Activated CD4-positive, alpha-beta T cell treated with anti-CD3 and anti-CD28 coated beads, Interleukin-2, amount 50 U/mL, for 48 hours (primary cell): Measurements from ENCODE around the gene NRG3.
"Not testable (repeated sequence)": the region's sequence is repeated elsewhere in the genome, so short reads cannot be mapped to it uniquely, and the experiment has no call there.

Experiments
- DNase-seq, 2 experiments: peaks; one replicate each; pipeline ENCODE4 v3.0.0-alpha.2; 2020

NRG3 gene

DNA sequence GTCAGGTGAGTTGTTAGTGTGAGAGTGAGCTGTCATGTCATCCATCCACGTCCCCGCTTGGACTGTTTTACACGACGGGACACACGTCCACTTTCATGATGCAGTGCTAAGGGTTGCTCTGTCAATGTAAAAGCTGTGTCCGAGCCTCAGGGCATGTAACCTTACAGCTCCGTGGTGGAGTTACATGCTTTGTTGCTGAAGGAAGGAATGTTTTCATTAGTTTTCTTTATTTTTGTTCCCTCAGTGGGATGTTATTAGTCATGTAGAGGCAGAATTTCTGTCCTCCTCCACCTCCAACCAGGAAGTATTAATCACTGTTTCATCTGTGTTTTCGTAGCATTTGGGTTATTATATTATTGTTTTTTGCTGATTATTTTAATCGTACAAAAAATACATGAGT, 88.6 kb downstream of the NRG3 start:
- no peak for DNase-seq

DNA sequence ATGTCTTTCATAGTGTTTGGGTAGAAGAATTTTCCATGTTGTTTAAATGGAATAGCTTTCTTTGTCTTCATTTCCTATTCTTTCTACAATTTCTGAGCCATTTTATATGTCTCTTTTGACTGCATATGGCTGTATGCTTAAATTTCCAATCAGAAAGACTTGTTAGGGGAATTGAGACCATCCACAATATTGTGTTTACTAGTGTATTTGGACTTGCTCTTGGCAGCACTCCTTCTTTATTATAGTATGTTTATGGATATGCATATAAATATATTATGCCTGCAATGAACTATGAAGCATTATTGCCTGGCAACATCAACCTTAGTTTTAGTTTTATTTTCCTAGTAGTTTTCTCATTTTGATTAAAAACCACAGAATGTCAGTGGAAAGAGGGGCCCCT, 92.7 kb downstream of the NRG3 start:
- DNase-seq, result no peak

DNA sequence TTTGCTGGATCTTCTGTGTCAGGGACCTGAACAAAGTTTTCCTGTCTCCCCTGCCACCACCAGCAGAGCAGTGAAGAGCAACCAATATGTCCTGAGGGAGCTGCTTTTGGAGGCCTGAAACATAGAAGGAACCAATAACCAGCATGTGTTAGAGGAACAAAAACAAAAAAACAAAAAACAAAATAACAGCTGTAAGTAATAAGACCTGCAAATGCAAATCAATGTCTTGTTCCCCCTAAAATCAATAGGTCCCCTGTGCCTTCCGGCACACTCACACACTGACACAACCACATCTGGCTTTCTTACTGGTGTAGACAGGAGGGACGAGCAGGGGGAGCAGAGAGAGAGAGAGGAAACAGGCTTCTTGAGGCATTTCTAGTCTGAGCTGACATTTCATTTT, 94.1 kb downstream of the NRG3 start:
- no peak for DNase-seq

DNA sequence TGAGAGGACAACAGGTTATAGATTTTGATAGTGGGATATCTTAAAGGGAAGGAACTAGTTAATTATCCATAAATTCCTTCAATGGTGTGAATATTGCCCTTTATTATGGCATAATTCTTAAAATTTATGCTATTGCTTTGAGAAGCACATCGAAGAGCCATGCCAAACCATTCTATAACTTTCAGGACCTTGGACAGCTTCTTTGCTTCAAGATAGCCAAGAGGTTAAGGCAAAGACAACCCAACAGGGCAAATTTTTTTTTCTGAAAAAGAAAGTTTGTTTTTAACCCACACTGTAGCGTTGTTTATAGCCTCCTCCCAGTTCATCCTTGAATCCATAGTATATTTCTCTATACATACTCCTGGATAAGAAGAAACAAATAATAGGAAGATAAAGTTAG, 103.2 kb downstream of the NRG3 start:
- DNase-seq, result no peak

DNA sequence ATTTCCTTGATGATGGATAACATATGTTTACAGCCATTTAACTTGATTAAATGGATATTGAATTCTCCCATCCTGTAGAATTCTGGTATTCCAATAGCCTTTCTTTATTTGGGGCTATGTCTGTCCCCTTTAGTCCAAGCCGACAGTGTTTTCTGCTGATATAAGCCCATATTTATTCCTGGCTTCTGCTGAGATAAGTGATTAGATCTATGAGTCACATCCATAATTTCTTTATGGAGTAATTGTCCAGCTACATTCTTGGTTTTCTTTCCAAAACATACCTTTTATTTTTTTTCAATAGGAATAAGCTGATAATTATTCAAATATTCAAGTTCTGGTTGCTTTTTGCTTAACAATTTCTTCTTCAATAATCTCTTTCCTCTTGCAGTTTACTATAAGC, 106.7 kb downstream of the NRG3 start:
- no peak for DNase-seq

DNA sequence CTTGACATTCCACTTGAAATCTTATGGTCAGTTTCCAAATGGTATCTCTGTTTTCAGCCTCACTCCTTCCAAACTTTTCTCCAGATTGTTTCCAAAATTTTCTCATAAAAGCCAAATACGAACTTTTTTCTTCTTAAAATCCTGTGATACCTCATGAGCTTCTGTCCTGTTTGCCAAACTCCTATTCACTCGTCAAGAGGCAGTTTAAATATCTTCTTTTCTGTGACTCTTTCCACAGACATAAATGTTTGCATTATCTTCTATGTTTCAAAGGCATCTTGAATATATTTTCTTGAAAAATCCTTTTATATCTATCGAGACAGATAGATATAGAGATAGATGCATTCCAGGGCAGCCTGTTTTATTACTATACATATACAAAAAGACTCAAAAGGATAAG, 109.4 kb downstream of the NRG3 start:
- DNase-seq, result no peak

DNA sequence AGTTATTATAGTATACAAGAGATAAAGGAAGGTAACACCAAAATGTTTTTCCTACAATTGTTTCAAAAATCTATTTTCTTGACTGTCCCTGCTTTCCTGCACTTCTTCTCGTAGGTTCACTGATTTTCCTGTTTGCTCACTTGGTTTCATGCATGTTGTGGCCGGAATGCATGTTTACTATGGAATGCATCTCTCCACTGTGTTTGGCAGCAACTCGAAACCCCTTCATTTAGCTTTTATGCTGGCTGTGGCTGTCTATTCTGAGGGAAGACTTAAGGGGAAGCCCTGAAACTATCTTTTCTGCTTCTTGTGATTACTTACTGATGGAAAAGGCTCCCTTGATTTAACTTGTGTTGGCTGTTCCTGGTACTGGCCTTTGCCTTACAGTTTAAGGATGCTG, 120.3 kb downstream of the NRG3 start:
- DNase-seq, result no peak

DNA sequence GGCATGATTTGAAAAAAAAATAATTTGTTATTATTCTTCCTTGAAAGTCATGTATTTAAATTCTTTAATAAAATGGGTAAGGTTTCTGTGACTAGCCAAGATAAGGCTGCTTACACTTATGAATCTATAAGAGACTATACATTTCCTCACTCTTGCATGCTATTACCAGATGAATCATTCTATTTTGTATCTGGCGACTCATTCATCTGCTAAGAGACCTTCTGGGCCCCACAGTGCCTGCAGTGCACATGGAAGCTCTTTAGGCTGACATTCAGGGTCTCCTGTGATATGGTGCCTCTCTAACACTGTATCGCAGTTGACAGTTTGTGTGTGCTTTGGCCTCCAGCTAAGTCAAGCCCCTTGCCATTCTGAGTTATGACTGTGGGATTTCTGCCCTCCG, 121.9 kb downstream of the NRG3 start:
- DNase-seq, result no peak

DNA sequence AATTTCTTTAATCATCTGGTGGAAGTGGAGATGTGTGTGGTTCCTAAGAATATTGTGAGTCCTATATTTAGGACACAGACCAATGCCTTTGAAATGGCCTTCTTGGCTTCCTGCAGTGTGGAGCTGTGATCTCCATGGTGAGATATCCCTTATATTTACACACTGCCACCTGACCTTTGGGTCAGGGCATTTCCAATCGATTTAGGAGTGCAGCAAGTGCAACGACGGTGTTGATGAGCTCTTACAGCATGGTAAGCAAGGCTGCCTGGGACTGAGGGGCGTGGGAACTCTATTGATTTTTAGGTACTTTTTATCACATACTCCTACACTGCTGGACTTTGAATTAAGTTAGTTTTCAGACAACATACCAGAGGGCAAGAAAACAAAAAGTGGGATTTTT, 146.0 kb downstream of the NRG3 start:
- no peak for DNase-seq

DNA sequence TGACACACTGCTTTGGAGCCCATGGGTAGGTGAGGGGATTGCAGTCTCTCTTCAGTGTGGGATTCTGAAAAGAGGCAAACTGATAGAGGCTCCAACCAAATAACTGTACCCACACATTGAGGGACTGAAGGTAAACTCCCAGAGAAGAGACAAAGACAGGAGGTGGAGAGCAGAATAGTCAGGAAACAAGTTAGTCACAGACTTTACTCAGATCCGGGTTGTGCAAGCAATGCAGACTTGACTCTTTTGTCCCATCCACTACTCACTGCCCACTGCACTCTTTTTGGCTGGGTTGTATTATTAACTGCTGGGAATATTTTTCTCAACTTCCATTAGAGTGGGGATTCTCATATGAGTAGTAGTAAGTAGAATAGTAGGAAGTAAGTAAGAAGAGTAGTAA, 152.7 kb downstream of the NRG3 start:
- DNase-seq, result no peak

DNA sequence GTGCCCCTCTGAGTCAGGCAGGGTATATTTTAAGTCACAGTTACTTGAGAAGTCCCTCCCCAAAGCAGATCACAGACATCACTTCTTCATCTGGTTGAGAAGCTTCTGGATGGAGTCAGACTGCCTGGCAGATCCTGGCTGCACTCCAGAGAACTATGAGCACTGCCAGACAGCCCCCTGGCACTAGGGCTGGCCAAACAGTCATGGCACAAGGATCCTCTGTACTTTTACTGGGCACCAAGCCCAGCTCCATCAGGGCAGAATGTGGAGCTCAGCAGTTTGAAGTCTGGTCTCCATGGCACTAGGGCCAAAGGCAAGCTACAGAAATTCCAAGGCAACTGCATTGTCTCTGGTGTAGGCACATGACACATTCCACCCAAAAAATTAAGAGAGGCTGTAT, 162.1 kb downstream of the NRG3 start:
- DNase-seq, result no peak

DNA sequence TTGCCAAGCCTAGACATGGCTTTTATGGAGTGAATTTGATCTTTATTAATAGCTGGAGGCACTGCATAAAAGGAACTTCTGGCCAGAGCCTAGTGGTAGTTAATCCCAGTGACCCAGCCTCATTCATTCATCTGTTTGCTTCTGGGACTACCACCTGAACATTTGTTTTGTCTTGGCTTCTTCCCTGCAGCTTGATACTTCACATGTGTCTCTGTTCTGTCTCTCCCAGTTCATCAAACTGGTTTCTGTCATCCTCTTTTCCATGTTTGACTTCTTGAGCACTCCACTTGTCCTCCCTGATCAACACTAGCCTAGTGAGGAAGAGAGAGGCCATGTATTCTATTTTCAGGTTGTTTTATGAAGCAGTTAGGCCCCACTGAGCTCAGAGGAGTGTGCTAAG, 163.6 kb downstream of the NRG3 start:
- DNase-seq, result no peak

DNA sequence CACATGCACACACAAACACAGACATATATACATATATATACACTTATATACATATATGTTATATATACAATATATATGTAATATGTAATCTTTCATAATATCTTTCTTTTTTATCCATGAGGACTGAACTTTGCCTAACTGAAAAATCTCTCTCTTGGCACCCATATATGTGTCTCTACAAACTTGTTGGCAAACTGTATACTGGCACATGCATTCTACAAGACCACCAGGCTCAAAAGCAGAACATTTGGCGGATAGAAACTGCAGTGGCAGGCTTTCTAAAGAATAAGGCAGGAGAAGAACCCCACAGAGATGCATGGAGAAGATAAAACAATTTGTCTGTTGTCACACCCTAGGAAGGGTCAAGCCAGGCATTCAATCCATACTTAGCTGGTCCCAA, 165.3 kb downstream of the NRG3 start:
- no peak for DNase-seq

DNA sequence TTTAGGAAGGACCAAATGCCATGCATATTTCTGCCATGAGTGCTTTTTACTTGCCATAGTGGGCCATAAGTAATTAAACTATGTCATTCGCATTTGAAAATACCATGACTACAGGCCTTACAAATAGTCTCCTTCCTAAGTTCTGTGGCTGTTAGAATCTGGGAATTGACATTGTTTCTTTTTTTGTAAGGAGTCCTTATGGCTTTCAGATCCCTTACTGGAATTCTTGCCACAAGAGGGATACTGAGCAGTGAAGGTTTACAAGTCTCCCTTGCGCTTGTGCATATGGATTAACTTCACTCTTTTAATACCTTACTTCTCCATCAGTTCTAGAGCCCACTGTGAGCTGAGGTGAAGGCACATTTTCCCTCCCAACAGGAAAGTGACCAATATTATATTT, 166.0 kb downstream of the NRG3 start:
- DNase-seq, result no peak

DNA sequence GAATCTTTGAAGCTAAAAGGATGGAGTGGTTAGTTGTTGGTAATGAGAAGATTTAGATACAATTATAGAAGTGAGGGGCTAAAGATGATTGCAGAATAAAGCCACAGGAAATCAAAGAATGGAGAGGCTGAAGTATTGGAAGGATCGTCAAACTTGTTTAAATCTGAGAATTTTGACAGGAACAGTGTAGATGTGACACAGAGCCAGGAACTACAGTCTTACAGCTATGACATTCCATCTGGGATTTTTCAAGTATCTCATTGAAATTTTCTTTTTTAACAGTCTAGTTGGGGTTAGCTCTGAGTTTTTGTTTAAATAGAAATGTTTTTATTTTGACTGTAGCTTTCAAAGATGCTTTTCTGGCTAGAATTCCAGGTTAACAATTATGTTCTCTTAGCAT, 181.4 kb downstream of the NRG3 start:
- DNase-seq, result no peak

DNA sequence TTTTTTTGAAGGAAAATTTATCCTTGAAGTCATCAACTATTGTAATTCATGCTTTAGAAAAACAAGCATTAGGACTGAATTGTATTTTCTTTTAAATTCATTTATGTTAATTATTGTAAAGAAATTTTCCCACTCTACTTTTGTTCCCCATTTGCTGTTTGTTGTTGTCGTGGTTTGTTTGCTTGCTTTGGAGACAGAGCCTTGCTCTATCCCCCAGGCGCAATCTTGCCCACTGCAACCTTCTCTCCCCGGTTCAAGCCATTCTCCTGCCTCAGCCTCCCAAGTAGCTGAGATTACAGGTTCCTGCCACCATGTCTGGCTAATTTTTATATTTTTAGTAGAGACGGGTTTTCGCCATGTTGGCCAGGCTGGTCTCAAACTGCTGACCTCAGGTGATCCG, 192.2 kb downstream of the NRG3 start:
- DNase-seq, result not testable (repeated sequence)

DNA sequence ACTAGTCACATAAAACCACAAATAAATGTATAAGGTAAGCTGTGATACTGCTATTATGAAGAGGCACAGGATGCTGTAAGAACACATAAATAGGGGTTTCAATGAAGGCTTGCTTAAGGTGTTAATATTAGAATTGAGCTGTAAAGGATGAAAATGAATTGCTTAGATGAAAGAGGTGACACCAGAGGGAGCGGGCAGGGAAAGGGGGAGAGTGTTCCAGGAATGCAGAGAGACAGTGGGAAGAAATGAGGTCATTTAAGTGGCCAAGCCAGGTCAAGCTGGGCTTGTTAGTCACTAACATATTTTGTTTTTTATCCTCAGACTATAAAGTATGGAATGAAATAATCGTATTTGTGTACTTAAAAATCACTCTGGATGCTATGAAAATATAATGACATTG, 193.5 kb downstream of the NRG3 start:
- DNase-seq, result no peak

DNA sequence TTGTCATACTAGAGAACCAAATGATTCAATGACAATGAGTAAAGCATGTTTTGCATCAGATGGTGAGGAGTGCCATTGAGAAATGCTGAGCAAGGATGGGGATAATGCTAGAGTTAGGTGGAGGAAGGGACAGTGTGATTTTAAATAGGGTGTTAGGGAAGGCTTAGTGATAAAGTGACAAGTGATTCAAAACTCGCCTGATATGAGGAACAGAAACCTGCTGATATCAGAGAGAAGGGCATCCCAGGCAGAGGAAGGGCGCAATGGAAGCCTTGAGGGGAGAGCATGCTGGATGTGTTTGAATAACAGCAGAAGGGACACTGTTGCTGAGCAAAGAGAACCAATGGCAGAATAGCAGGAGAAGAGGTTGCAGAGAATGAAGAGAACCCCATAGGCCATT, 196.2 kb downstream of the NRG3 start:
- no peak for DNase-seq

DNA sequence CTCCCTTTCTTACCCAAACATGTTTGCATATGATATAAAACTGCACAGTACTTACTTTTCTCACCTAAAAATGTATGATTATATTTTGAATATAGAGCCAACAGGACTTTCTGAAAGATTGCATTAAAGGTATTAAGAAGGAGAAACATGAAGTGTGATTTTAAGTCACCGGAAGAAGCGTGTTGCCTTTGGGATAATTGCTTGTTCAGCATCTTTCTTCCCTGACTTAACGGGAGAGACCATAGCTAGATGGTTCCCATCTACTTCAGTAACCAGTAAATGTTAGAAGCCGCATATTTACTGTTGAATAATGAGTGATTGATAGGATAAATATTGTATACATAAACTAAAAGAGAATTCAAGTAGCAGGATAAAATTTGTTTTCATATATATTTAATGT, 197.1 kb downstream of the NRG3 start:
- no peak for DNase-seq

DNA sequence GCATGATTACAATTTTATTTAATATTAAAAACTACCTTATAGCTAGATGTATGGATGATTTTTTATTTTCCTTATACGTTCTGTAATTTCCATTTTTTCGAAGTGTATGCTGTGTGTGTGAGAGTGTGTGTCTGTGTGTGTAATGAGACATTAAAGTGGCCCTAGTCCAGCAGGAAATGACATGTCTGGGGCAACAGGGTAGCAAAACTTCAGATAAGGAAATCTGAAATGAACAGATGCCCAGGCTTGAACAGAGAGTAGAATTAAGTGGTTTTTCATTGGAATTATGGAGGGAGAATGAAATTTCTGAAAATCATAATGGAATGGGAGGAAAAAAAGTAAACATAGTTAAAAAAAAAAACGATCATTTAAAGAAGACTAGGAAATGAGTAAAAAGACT, 200.6 kb downstream of the NRG3 start:
- DNase-seq, result no peak

DNA sequence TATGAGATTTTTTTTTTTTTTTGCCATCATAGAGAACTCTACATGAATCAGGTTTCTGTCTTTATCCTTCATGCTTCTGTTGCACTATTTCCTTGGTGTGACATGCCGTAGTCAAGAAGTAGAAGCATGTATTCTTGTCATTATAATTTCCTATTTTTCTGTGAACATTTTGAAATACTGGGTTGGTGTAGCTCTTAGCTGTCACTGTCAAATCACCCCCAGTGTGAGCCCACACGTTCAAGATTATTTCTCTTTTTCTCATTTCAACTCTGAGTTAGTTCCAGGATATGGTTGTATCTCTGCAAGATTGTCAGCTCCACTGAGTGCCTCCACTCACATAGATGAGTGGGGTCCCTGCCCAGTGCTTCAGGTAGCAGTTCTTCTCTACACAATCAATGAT, 209.5 kb downstream of the NRG3 start:
- no peak for DNase-seq

DNA sequence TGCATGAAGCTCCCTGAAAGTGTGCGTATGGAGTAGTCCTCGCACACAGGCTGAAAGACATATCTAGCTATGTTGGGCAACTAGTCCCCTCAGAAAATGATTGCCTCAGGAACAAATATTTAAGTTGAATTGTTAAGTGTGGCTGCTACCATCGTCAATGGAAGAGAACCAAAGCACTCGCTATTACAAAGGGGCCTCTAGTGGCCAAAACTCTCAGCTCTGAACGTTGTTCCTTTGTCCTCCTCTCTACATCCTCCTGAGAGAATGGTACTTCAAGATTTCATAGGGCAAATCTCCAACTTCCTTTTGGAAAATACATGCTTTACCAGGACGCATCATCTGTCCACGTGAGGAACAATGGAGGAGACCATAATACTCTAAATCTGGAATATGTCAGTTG, 209.9 kb downstream of the NRG3 start:
- no peak for DNase-seq

DNA sequence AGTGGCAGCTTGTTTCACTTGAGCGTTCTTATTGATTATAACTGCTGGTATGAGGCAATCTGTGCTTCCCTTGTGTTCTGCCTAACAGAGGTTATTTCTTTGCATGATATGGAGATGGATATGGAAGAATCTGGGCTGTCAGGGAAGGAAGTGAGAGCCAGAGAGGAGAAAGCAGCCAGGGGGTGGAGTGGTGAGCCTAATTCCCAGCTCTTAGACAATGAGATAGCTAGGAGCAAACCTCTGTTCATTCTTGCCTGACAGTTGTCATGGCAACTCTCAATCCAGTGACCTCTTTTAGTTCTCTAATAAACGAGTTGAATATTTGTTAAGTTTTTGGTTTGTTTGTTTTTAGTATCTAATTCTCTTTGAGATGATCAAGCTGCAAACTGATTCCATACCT, 214.3 kb downstream of the NRG3 start:
- DNase-seq, result no peak

DNA sequence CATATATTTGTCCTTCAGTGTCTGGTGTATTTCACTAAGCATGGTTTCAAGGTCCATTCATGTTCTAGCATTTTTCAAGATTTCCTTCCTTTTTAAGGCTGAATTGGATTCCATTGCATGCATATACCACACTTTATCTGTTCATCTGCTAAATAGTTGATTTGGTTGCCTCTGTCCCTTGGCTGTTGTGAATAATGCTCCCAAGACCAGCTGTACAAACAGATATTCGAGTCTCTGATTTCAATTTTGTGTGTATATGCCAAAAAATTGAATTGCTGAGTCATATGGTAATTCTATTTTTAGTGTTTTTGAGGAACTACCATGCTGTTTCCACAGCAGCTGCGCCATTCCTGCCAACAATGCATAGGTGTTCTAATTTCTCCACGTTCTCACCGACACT, 216.4 kb downstream of the NRG3 start:
- DNase-seq, result no peak

DNA sequence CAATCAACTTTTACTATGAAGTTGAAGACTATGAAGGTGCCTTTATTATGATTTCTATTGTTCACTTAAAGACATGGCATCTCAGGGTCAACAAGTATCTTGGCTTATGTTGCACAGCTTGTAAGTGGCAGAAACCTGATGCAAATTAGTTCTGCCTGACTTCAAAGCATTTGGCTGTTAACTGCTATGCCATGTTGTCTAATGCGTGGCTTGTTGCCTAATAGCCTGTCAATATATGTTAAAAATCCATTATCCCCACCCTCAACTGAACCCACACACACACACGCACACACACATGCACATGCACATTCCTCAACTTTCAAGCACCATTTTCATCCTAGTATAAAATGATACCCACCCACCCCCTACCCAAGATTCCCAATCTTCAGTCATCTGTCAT, 217.1 kb downstream of the NRG3 start:
- no peak for DNase-seq

DNA sequence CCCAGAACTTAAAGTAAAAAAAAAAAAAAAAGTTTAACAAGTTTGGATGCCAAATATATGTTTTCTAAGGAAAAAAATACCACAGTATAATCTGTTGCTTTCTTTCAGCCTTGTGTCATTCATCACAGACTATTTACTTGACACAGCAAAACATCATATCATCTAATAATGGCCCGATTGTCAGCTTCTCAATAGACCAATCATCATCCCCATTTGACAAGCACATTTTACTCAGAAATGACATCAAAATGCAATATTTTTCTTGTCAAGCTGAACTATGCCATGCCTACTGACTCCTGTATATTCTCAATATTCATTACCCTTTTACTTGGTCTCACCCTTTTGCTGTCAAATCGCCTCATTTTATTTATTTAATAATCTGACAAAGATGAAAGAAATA, 249.7 kb downstream of the NRG3 start:
- DNase-seq, result no peak

DNA sequence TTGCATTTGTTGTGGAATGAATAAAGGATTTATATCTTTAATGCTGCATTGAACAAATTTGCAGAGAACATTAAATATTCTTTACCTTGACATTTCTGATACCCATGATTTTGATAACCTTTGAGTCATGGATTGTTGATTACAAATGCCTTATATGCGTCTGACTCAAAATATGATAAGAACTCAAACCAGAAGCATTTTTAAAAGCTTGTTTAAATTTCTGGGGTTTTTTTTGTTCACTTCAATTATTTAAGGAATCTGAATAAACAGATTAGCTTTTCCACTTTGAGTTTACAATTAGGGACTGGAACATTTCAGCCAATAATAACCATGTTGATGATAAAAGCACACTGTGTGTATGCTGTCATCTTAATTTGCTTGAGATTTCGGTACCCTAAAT, 253.5 kb downstream of the NRG3 start:
- no peak for DNase-seq
